T-cell (primary cell): Measurements from ENCODE around the gene HLA-DOB. TPM values are rescaled to one million over a fixed set of nuclear protein-coding genes. Genes with fewer than 3 reads are reported as not detected.

Experiments
- ATAC-seq, 4 experiments: fragments of 200-7000 bp in 3 of 4; fragments of 150-1000 bp in 1 of 4; cut with Tn5 transposase; replicated peaks in 1 of 4; 1 replicate in 3 of 4; 2 replicates in 1 of 4; pipeline ENCODE4 v1.10.0; 2021; ENCODE audit warnings: moderate library complexity in 3 of 4, mild to moderate bottlenecking in 2 of 4, moderate number of reproducible peaks in 1 of 4
- CTCF ChIA-PET, 2 donors: fragments of 300-600 bp; sonication (Branson Sonifier 250); formaldehyde crosslinking; loops; one replicate each; lab custom pipeline; 2022; ENCODE audit warnings: antibody characterized with exemption in 2 of 2; lab: Charles Lee
- POLR2A ChIA-PET, 2 donors: fragments of 300-600 bp; sonication (Branson Sonifier 250); formaldehyde crosslinking; loops; one replicate each; lab custom pipeline; 2022; ENCODE audit warnings: antibody characterized with exemption in 2 of 2; lab: Charles Lee
- DNase-seq, 35 experiments: peaks; one replicate each; pipeline versions ENCODE4 v3.0.0 to v3.0.0-alpha.2; 2013 to 2023
- H3K27ac ChIP-seq: one replicate; pipeline ENCODE4 v1.5.1; 2013; ENCODE audit warnings: low read length
- H3K27me3 ChIP-seq, 2 experiments: replicated peaks in 1 of 2; 1 replicate in 1 of 2; 2 replicates in 1 of 2; pipeline versions ENCODE4 v1.6.1 to v1.7.0; 2013; ENCODE audit warnings: low read length in 1 of 2, mixed read lengths in 1 of 2; ENCODE audit not compliant: control insufficient read depth in 2 of 2, insufficient read depth in 2 of 2; ENCODE audit errors: extremely low read depth in 1 of 2
- H3K36me3 ChIP-seq, 2 donors: 1 replicate in 1 of 2; 2 replicates in 1 of 2; pipeline versions ENCODE4 v1.6.1 to v1.7.0; 2013; ENCODE audit warnings: low read length in 1 of 2; ENCODE audit not compliant: control insufficient read depth in 2 of 2, insufficient read depth in 1 of 2; ENCODE audit errors: extremely low read depth in 1 of 2
- H3K4me1 ChIP-seq, 2 experiments: 1 replicate in 1 of 2; 2 replicates in 1 of 2; pipeline versions ENCODE4 v1.6.1 to v1.7.0; 2013; ENCODE audit warnings: low read length in 2 of 2, mixed read lengths in 1 of 2; ENCODE audit not compliant: insufficient read depth in 2 of 2, control insufficient read depth in 1 of 2; ENCODE audit errors: extremely low read depth in 1 of 2
- H3K4me3 ChIP-seq, 2 donors: 1 replicate in 1 of 2; 2 replicates in 1 of 2; pipeline versions ENCODE4 v1.5.1 to v1.7.0; 2013; ENCODE audit warnings: mild to moderate bottlenecking in 2 of 2, low read length in 1 of 2, moderate library complexity in 1 of 2; ENCODE audit not compliant: control insufficient read depth in 1 of 2; ENCODE audit errors: extremely low read depth in 1 of 2
- H3K9me3 ChIP-seq: 2 replicates; pipeline ENCODE4 v1.7.0; 2013
- H3K27ac Mint-ChIP-seq, 2 donors: one replicate each; pipeline ENCODE4 v1.8.0; 2020 to 2021; ENCODE audit warnings: mild to moderate bottlenecking in 2 of 2, mixed read lengths in 2 of 2
- H3K27me3 Mint-ChIP-seq, 2 donors: one replicate each; pipeline ENCODE4 v1.8.0; 2021 to 2022; ENCODE audit warnings: mixed read lengths in 2 of 2
- H3K36me3 Mint-ChIP-seq: one replicate; pipeline ENCODE4 v1.8.0; 2021; ENCODE audit warnings: mixed read lengths
- H3K4me1 Mint-ChIP-seq, 3 donors: one replicate each; pipeline ENCODE4 v1.8.0; 2020 to 2022; ENCODE audit warnings: mixed read lengths in 3 of 3, mild to moderate bottlenecking in 1 of 3
- H3K4me3 Mint-ChIP-seq, 3 donors: one replicate each; pipeline ENCODE4 v1.8.0; 2020 to 2022; ENCODE audit warnings: mild to moderate bottlenecking in 3 of 3, mixed read lengths in 3 of 3, moderate library complexity in 3 of 3
- H3K9me3 Mint-ChIP-seq, 3 donors: one replicate each; pipeline ENCODE4 v1.8.0; 2020 to 2022; ENCODE audit warnings: mixed read lengths in 3 of 3
- WGBS: methylation state at CpG from one replicate; pipeline ENCODE4 v1.1.5; 2013; ENCODE audit warnings: missing lambda C conversion rate; ENCODE audit not compliant: insufficient coverage; 5-methylcytosine and 5-hydroxymethylcytosine counted together
- total RNA-seq, 35 experiments: library from RNA in 6 of 35; stranded (reverse) in 6 of 35; fragments of 120-200 nt in 1 of 35; gene quantifications; one replicate each; pipeline versions ENCODE4 v1.2.1 to v1.2.4 and lab custom pipeline; 2013 to 2026

The HLA-DOB gene
- total RNA-seq, 5 donors from 2014 or later (not counting 1 experiment from before 2014, with no cell fraction given), result 3.3 to 8.2 (median 3.9) TPM

GRCh38 chr6:32847004-32847403, 30.2 kb upstream of the HLA-DOB start:
- no peaks in the 10 kb centered on the region for H3K9me3 ChIP-seq
- no peak overlapping the region for H3K4me3 ChIP-seq
- ChIA-PET POLR2A (no interaction called here), CTCF (interaction anchor here in 1 of 2 donors (1.1 kb wide), 1 partner anchor 9 kb away, joined by 3 read pairs; the partner anchor contains the start of gene TAP2)
- H3K36me3 Mint-ChIP-seq, result peaks cover 75% of the 10 kb centered on the region
- H3K27ac Mint-ChIP-seq, result peak overlapping the region; percentile 81 to 100
- no peaks in the 10 kb centered on the region for H3K27me3 Mint-ChIP-seq
- peaks cover 52 to 77% of the 10 kb centered on the region in 2 experiments for H3K4me1 ChIP-seq
- no peak for DNase-seq
- peak overlapping the region; percentile 98 to 100 (median 100) for H3K4me3 Mint-ChIP-seq
- H3K36me3 ChIP-seq, result peaks cover 14 to 79% of the 10 kb centered on the region in 2 donors
- 92% methylated on average over 5 of the region's 10 CpGs for WGBS
- ATAC-seq, result no peak
- H3K27me3 ChIP-seq, result no peaks in the 10 kb centered on the region
- peaks cover 77 to 94% (median 81%) of the 10 kb centered on the region in 3 donors for H3K4me1 Mint-ChIP-seq
- H3K27ac ChIP-seq, result peak overlapping the region; percentile 100
- no peaks in the 10 kb centered on the region for H3K9me3 Mint-ChIP-seq

GRCh38 chr6:32845384-32845884, 28.6 kb upstream of the HLA-DOB start:
- POLR2A ChIA-PET, result interaction anchor here (0.7 to 2.9 kb wide), 8 partner anchors 8 to 126 kb away, joined by 3 to 47 read pairs (median 10); partner anchors contain the start of genes PSMB9 (in 2 of the 2), TAP1 (in 2 of the 2) and BRD2 (in 1 of the 2)
- WGBS, result 0% methylated on average over 8 of the region's 10 CpGs

GRCh38 chr6:32844839-32845383, 28.1 kb upstream of the HLA-DOB start:
- WGBS, result 0% methylated on average over 14 of the region's 19 CpGs
- peaks cover 54 to 74% of the 10 kb centered on the region in 2 experiments for H3K4me1 ChIP-seq
- peak overlapping the region; percentile 97 to 98 for H3K4me3 ChIP-seq
- ATAC-seq, result peak; percentile 8 to 28 (median 25)
- Mint-ChIP-seq H3K4me1 (peaks cover 77 to 94% (median 81%) of the 10 kb centered on the region in 3 donors), H3K27me3 (no peaks in the 10 kb centered on the region), H3K27ac (peak overlapping the region; percentile 100), H3K9me3 (no peaks in the 10 kb centered on the region), H3K4me3 (peak overlapping the region; percentile 98 to 100 (median 100)), H3K36me3 (peaks cover 74% of the 10 kb centered on the region)
- H3K9me3 ChIP-seq, result no peaks in the 10 kb centered on the region
- H3K36me3 ChIP-seq, result peaks cover 14 to 76% of the 10 kb centered on the region in 2 donors
- DNase-seq, result peak in 27 of 35 experiments; percentile 16 to 62 (median 41)
- POLR2A ChIA-PET, result interaction anchor here (0.7 to 2.9 kb wide), 7 partner anchors 8 to 127 kb away, joined by 3 to 47 read pairs (median 11); partner anchors contain the start of genes PSMB9 (in 2 of the 2), TAP1 (in 2 of the 2) and BRD2 (in 1 of the 2)
- CTCF ChIA-PET, result interaction anchor here (0.6 to 3.1 kb wide), 9 partner anchors 9 to 1141 kb away, joined by 3 to 65 read pairs (median 3); partner anchors contain the start of genes PSMB9 (in 1 of the 2) and TAP1 (in 1 of the 2)
- H3K27ac ChIP-seq, result peak overlapping the region; percentile 100
- H3K27me3 ChIP-seq, result no peaks in the 10 kb centered on the region

More at GRCh38 chr6:32845384-32845884, 28.6 kb upstream of the HLA-DOB start:
- no peaks in the 10 kb centered on the region for H3K9me3 ChIP-seq
- peaks cover 74% of the 10 kb centered on the region for H3K36me3 Mint-ChIP-seq
- H3K4me1 ChIP-seq, result peaks cover 53 to 77% of the 10 kb centered on the region in 2 experiments
- no peaks in the 10 kb centered on the region for H3K27me3 Mint-ChIP-seq
- peak overlapping the region; percentile 100 for H3K27ac Mint-ChIP-seq
- H3K4me3 Mint-ChIP-seq, result peak overlapping the region; percentile 98 to 100 (median 100)
- ATAC-seq, result peak; percentile 4 to 12 (median 9)
- peaks cover 77 to 94% (median 81%) of the 10 kb centered on the region in 3 donors for H3K4me1 Mint-ChIP-seq
- peaks cover 14 to 79% of the 10 kb centered on the region in 2 donors for H3K36me3 ChIP-seq
- no peaks in the 10 kb centered on the region for H3K9me3 Mint-ChIP-seq
- peak in 31 of 35 experiments; percentile 11 to 65 (median 36) for DNase-seq
- H3K4me3 ChIP-seq, result peak overlapping the region; percentile 97 to 98
- peak overlapping the region; percentile 100 for H3K27ac ChIP-seq
- CTCF ChIA-PET, result interaction anchor here (0.6 to 3.1 kb wide), 9 partner anchors 9 to 139 kb away, joined by 3 to 65 read pairs (median 3); partner anchors contain the start of genes PSMB9 (in 1 of the 2) and TAP1 (in 1 of the 2)
- no peaks in the 10 kb centered on the region for H3K27me3 ChIP-seq

- POLR2A ChIA-PET, result interaction anchor here (0.6 to 2.9 kb wide), 8 partner anchors 9 to 1190 kb away, joined by 3 to 47 read pairs (median 10); partner anchors contain the start of genes PSMB9 (in 2 of the 2), TAP1 (in 2 of the 2) and BRD2 (in 1 of the 2)
- Histone ChIP-seq H3K27ac (peak within 1 kb of the TSS; percentile 100), H3K4me3 (peak within 1 kb of the TSS; percentile 97 to 98), H3K4me1 (peaks cover 52 to 72% of the 10 kb centered on the region in 2 experiments), H3K36me3 (peaks cover 14 to 71% of the 10 kb centered on the region in 2 donors), H3K9me3 (no peaks in the 10 kb centered on the region), H3K27me3 (no peaks in the 10 kb centered on the region)
- peaks cover 70% of the 10 kb centered on the region for H3K36me3 Mint-ChIP-seq
- H3K27ac Mint-ChIP-seq, result peak within 1 kb of the TSS; percentile 100
- H3K9me3 Mint-ChIP-seq, result no peaks in the 10 kb centered on the region
- H3K4me1 Mint-ChIP-seq, result peaks cover 79 to 90% (median 84%) of the 10 kb centered on the region in 3 donors
- 0% methylated on average over 31 of the region's 40 CpGs for WGBS
- CTCF ChIA-PET, result interaction anchor here (0.7 to 3.1 kb wide), 5 partner anchors 9 to 1141 kb away, joined by 3 to 65 read pairs (median 3); partner anchors contain the start of genes PSMB9 (in 1 of the 2) and TAP1 (in 1 of the 2)
- H3K27me3 Mint-ChIP-seq, result no peaks in the 10 kb centered on the region
- peak within 1 kb of the TSS; percentile 98 to 100 (median 100) for H3K4me3 Mint-ChIP-seq
- DNase-seq (peak; percentile 96 to 100 (median 98)), ATAC-seq (peak; percentile 79 to 82 (median 81))
Observed at GRCh38 chr6:32843979-32844838, 27.4 kb upstream of the HLA-DOB start, which contains the start of gene PSMB8. TSS of gene PSMB8 (minus strand) at chr6:32844047. CDS start at chr6:32843996, 51 bp downstream.

GRCh38 chr6:32843331-32843978, 26.7 kb upstream of the HLA-DOB start:
- peak overlapping the region; percentile 100 for H3K27ac ChIP-seq
- peaks cover 8 to 64% of the 10 kb centered on the region in 2 donors for H3K36me3 ChIP-seq
- ChIA-PET POLR2A (interaction anchor here (0.6 to 2.9 kb wide), 6 partner anchors 10 to 1190 kb away, joined by 3 to 47 read pairs (median 12); partner anchors contain the start of genes PSMB9 (in 2 of the 2) and TAP1 (in 2 of the 2)), CTCF (interaction anchor here in 1 of 2 donors (3.0 to 5.8 kb wide), 3 partner anchors 11 to 25 kb away, joined by 26 to 236 read pairs (median 65); partner anchors contain the start of genes PSMB9 and TAP1)
- Mint-ChIP-seq H3K4me1 (peaks cover 76 to 83% (median 82%) of the 10 kb centered on the region in 3 donors), H3K36me3 (peaks cover 62% of the 10 kb centered on the region), H3K27me3 (no peaks in the 10 kb centered on the region), H3K4me3 (peak overlapping the region; percentile 98 to 100 (median 100)), H3K27ac (peak overlapping the region; percentile 100), H3K9me3 (no peaks in the 10 kb centered on the region)
- DNase-seq (peak in 1 of 35 experiments; percentile 36), ATAC-seq (no peak)
- H3K4me3 ChIP-seq, result peak overlapping the region; percentile 97 to 98
- 0% methylated on average over 21 of the region's 28 CpGs for WGBS
- peaks cover 48 to 71% of the 10 kb centered on the region in 2 experiments for H3K4me1 ChIP-seq
- no peaks in the 10 kb centered on the region for H3K9me3 ChIP-seq
- H3K27me3 ChIP-seq, result no peaks in the 10 kb centered on the region
